Caki2 (cell line): ENCODE results near the gene CLC. TPM values are rescaled to one million over a fixed set of nuclear protein-coding genes. Genes with fewer than 3 reads are reported as not detected.
"Not testable (repeated sequence)": the region's sequence is repeated elsewhere in the genome, so short reads cannot be mapped to it uniquely, and the experiment has no call there.

Source experiments
- DNase-seq: peaks from one replicate; pipeline ENCODE4 v3.0.0-alpha.2; 2015; ENCODE audit warnings: low read depth
- in situ Hi-C: cut with HindIII; loops from 2 replicates; pipeline ENCODE4 v1.10.0; 2016; ENCODE audit warnings: low sequenced_read_pairs, low pct_unique_long_range_greater_than_20kb, mixed read lengths
- total RNA-seq: library from RNA; depleted of rRNA; stranded (reverse); fragments of >200 nt; shearing (Covaris generic); gene quantifications from 2 replicates; pipeline ENCODE4 v1.2.3, GENCODE V29; 2014; ENCODE audit warnings: low replicate concordance; rRNA removed

The CLC gene
- total RNA-seq, result 7.8 TPM in 1 of 2 replicates, not detected in the other

- in situ Hi-C loops, result no loop called here
- DNase-seq, result no peak
These were observed at the start of gene CLC for GRCh38 chr19:39737891-39738290. Gene CLC (minus strand): TSS chr19:39738029. CDS start chr19:39737952, 77 bp downstream.

GRCh38 chr19:39780894-39781293 is 43.1 kb upstream of the CLC start:
- no peak for DNase-seq
- in situ Hi-C loops, result no loop called here

- DNase-seq, result no peak
- in situ Hi-C loops, result no loop called here
These were observed 40.9 kb upstream of the CLC start, which contains the start of gene LEUTX for GRCh38 chr19:39778763-39779162. Gene LEUTX (plus strand): TSS chr19:39778854. CDS start chr19:39778921, 67 bp downstream.

GRCh38 chr19:39768786-39769185 is 31.0 kb upstream of the CLC start:
- DNase-seq, result no peak
- in situ Hi-C loops, result no loop called here

GRCh38 chr19:39768334-39768733 is 30.5 kb upstream of the CLC start:
- no peak for DNase-seq

GRCh38 chr19:39765091-39766076 is 27.6 kb upstream of the CLC start:
- no peak for DNase-seq
- in situ Hi-C loops, result no loop called here

More at GRCh38 chr19:39768334-39768733, 30.5 kb upstream of the CLC start:
- in situ Hi-C loops, result no loop called here

GRCh38 chr19:39761851-39762250 is 24.0 kb upstream of the CLC start:
- DNase-seq, in situ Hi-C loops: not testable (repeated sequence)

GRCh38 chr19:39759457-39760184 is 21.8 kb upstream of the CLC start:
- in situ Hi-C loops, result no loop called here
- DNase-seq, result peak; percentile 39

GRCh38 chr19:39754971-39755370 is 17.1 kb upstream of the CLC start:
- in situ Hi-C loops, result no loop called here
- no peak for DNase-seq

GRCh38 chr19:39754544-39754943 is 16.7 kb upstream of the CLC start:
- DNase-seq, result no peak
- in situ Hi-C loops, result no loop called here

- in situ Hi-C loops, result no loop called here
- DNase-seq, result no peak
These were observed 15.0 kb upstream of the CLC start for GRCh38 chr19:39752795-39753194.

GRCh38 chr19:39752390-39752789 is 14.6 kb upstream of the CLC start:
- in situ Hi-C loops, result no loop called here
- no peak for DNase-seq

GRCh38 chr19:39749981-39750380 is 12.2 kb upstream of the CLC start:
- in situ Hi-C loops, result no loop called here
- DNase-seq, result no peak

- no peak for DNase-seq
- in situ Hi-C loops, result no loop called here
These were observed 9.2 kb upstream of the CLC start for GRCh38 chr19:39746836-39747529.

- DNase-seq, result no peak
- in situ Hi-C loops, result no loop called here
These were observed 7.8 kb upstream of the CLC start for GRCh38 chr19:39745643-39746042.

GRCh38 chr19:39740395-39740794 is 2.6 kb upstream of the CLC start:
- DNase-seq, result no peak
- in situ Hi-C loops, result no loop called here

- no peak for DNase-seq
- in situ Hi-C loops, result no loop called here
These were observed 985 bp upstream of the CLC start for GRCh38 chr19:39738814-39739213.

- in situ Hi-C loops, result no loop called here
- DNase-seq, result no peak
These were observed 478 bp downstream of the CLC start for GRCh38 chr19:39737351-39737750.
